ENCODE measurements around the gene NFATC2.

NFATC2 gene

DNA sequence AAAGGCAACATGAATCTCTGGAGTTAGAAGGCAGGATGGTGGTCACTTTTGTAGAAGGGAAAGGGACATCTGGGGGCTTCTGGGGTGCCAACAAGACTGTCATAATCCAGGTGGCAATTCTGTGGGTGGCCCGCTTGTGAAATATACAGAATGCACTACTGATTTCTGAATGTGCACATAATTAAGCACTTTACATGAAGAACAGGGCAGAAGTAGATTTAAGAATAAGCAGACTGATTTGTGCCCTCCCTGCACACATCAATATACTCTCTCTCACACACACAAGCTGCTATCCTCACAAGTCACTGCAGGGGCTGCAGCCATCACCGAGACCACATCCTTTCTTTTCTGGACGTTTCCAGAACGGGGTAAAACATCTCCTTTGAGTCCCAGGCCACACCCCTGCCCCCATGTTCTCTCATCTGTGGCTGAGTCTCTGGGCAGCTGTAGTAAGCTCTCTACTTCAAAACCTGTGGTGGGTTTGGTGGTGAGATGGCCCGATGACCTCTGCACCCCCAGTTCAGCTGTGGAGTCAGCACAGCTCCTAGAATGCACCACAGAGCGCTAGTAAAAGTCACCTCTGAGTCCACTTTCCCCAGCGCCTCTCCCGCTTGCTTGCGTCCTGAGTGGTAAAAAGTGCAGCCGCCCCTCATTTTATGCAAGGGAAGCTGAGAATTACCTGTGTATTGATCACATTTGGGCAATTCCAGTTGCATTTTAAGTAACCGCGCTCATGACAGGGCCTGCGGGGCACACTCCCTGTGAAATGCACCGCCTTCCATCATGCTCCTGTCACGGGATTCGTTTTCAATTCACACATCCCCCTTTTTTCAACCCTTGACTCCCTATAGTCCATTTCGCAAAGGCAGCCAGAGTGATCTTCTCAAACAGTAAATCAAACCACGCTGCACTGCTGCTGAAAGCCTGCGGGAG, 115.5 kb downstream of the NFATC2 start:
- DNase-seq: no peak

DNA sequence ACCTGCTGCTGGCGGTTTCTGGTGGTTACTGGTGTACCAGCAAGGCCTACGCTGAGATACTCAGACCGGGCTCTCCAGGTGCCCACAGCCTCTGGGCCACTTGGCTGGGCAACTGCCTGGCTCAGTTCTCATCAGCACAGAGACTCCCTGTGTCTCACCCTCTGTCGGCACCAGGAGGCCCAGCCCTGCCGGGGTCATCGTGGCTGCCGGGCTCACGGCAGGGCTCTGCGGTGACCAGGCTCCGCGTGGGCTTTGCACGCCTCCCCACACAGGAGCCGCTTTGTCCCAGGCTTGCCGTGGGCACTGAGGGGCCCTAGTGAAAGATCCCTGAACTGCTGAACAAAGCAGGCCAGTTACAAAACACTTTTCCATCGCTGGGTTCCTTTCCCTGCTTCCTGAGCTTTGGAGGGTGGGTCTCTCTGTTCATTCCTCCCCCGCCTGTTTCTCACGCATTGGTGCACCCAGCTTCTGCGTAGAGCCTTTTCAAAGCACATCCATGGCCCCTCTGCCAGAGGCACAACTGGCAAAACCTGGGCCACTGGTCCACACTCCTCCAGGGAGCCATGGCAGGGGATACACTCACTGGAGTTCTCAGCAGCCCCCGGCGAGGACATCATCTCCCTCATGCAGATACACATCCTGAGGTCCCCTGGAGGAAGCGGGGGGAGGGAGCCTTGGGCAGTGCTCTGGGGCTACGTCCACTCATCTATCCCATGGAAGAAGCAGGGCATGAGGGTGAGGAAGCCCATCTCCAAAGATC, 117.0 kb downstream of the NFATC2 start:
- no peak for DNase-seq

DNA sequence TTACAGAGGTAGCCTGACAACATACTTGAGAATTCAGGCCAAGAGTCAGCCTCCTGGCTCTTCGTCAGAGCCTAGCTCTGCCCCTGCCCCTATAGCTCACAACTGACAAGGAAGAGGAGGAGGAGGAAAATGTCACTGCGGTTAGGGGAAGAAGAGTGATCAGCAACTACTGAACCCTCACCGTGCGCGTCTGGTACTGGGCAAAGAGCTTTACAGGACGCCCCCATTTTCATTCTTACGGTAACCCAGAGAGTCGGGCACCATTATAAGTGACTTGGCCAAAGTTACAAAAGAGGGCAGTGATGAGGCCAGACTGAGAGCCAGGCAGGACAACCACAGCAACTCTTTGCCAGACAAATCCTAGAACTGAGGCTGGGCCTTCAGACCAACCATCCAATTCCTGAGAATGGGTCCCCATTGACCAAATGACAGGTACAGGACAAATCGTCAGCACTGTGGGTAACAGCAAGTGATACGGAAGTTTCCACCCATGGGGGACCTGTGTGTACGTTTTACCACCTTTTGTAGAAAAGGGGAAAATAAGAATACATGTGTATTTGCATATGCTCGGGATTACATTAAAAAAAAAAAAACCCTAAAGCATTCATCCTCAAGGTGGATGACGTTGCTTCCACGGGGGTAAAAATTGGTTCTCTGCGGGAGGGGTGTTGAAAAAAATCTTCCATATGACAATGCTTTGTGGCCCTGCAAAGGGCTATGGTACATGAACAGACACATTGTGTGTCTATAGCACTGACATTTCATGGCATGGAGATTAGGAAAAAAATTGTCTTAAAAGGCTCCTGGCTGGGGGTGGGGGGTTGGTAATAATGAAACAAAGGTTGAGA, 118.0 kb downstream of the NFATC2 start:
- no peak for DNase-seq

DNA sequence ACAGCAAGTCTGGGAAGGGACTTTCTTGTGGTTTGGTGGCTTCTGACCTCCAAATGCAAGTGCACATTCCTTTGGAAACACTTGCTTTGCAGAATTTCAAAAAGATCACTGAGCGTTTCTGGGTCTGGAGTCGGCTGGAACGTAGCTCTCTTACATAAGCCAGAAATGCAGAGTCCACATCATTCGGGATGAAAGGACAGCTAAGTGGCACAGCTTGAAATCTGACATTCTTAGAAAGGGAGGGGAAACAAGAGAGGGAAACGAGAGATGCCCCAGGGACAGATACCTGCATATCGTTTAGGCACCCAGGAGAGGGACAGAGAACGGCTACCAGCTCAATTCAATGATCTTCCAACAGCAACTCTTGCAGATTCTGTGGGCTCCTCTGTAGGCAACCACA, 118.7 kb downstream of the NFATC2 start:
- no peak for DNase-seq

DNA sequence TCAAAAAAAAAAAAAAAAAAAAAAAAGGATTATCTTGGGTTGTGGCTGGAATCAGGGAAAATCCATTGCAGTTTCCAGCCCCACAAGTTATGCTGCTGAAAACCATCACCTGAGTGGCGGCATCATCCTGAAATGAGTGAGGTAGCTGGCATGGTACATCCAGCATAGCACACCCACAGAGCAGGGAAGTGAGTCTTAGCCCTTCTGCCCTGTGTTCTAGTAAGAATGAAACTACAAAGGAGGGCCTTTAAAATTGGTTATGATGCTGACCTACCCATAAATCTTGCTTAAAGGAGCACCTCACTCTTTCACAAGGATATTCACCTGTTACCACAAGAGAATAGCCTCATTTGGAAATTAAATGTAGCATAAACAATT, 119.2 kb downstream of the NFATC2 start:
- no peak for DNase-seq

DNA sequence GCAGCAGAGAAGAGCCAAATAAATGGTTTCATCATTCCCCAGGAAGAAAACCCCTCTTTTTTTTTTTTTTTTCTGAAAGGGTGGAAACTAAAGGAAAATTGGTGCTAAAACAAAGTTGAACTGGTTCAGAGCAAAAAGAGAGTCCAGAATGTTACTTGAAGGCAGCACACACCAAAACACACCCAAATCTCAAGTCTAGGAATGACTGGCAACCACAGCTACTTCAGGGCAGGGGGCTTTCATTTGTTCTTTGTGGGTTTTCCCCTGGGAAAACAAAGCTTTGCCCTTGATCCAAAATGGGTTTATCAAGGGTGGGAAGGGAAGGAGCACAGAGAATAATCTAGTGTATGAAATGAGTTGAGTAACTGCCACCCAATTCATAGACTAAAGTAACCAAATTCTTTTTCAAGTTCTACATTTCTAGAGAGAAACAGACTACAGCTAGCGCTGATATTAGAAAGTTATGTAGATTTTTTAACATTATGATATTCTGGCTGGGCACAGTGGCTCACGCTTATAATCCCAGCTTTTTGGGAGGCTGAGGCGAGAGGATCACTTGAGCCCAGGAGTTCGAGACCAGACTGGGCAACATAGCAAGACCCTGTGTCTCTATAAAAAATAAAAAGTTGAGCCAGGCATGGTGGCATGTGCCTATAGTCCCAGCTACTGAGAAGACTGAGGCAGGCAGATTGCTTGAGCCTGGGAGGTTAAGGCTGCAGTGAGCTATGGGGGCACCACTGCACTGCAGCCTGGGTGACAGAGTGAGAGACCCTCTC, 119.8 kb downstream of the NFATC2 start:
- no peak for DNase-seq

DNA sequence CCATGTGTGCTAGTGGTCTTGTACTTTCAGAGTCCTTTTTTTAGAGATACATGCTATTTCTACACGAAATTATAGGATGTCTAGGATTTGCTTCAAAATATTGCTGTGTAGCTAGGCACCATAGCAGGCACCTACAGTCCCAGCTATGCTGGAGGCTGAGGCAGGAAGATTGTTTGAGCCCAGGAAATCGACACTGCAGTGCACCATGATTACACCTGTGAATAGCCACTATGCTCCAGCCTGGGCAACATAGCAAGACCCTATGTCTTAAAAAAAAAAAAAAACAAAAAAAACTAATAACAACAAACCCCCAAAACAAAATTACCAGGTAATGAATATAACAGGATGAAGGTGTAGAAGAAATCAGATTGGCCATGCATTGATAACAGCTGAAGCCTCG, 121.7 kb downstream of the NFATC2 start:
- no peak for DNase-seq

DNA sequence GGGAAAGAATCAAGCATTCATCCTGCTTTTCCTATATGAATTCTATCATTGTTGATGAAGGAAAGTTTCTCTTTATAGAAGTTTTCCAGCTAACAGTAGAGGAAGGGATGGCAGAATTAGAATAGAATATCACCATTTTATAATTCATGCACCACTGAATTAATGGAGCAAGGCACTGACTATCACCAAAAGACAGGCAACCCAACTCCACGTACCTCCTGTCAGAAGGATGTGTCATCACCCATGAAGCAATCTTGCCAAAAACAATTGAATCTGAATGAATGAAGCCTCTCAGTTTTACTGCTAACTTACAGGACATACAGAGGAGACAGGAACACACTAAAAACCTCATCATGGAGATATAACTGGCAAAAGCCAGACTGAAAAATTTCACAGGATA, 122.4 kb downstream of the NFATC2 start:
- DNase-seq: no peak

DNA sequence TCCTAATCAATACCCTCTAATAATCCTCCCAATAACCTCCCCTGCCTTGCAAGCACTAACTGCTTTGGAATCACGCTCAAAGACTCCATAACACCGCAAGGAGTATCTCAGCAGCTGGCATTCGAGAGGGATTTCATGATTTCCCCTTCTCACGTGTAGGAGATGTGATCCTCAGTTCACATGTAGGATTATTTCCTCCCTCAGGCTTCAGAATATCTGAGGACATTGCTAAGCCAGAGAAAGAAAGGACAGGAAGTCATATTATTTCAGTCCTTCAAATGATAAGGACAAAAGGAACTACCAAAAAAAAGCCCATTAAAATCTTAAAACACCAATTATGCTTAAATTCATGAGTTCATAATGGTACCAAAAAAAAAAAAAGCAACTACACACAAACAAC, 122.9 kb downstream of the NFATC2 start:
- no peak for DNase-seq

DNA sequence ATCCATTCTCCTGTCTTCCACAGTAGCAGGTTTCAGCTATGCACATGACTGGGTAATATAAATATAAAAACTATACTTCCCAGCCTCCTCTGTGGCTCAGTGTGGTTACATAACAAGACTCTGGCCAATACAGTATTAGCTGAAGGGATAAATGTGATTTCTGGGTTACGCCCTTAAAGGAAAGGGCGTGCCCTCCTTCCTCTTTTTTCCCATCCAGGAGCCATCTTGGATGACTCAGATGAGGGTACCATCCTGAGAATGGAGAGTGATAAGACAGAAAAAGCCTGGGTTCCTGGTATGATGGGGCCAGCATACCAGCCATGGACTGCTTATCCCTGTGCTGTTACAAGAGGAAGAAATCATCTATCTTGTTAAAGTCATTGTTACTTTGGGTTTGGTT, 123.3 kb downstream of the NFATC2 start:
- no peak for DNase-seq

DNA sequence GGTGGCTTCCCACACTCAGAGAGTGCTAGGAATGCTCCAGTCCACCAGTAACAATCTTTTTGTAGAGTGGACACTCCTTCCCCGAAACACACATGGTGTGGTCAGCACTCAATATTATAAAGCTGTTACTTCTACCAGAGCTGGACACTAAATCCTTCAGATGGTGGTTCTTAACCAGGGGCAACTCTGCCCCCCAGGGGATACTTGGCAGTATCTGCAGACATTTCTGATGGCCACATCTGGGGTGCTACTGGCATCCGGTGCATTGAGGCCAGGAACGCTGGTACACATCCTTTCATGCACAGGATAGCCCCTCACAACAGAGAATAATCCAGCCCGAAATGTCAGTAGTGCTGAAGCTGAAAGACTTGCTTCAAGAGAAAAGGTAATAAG, 124.4 kb downstream of the NFATC2 start:
- DNase-seq: no peak

DNA sequence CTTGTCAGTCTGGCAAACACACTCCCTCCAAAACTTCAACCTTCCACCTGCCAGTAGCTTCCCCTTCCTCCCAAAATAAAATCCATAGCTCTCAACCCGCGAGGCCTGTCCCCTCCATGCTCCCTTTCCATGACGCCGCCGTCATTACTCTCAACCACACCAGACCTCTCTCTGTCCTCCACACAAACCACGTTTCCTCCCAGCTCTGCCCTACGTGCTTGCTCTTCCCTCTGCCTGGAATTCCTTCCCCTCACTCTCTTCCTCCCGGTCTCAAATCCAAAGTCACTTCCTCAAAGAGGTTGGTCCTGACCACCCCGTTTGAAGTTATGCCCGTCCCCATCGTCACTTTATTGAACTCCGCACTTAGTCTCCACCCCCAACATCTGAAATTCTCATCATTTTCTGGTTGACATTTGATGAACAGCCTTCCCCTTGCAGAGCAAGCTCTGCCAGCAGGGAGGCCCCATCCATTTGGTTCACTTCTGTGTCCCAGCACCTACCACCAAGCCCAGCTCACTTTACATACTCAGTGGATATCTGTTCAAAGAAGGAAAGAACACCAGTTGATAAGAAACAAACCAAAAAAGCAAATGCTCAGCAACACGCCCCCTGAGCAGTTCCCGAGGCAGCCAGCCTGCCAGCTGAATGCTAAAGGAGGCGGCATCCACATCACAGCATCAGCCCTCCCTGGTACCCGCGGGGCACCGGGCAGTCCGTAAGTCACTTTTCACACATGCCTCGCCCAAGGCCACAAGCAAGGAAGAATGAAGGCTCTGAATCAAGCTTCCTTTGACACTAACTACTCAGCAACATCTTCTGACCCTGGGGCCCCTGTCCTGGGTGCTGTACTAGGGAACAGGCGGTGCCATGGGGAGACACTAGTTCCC, 125.0 kb downstream of the NFATC2 start:
- DNase-seq: no peak

DNA sequence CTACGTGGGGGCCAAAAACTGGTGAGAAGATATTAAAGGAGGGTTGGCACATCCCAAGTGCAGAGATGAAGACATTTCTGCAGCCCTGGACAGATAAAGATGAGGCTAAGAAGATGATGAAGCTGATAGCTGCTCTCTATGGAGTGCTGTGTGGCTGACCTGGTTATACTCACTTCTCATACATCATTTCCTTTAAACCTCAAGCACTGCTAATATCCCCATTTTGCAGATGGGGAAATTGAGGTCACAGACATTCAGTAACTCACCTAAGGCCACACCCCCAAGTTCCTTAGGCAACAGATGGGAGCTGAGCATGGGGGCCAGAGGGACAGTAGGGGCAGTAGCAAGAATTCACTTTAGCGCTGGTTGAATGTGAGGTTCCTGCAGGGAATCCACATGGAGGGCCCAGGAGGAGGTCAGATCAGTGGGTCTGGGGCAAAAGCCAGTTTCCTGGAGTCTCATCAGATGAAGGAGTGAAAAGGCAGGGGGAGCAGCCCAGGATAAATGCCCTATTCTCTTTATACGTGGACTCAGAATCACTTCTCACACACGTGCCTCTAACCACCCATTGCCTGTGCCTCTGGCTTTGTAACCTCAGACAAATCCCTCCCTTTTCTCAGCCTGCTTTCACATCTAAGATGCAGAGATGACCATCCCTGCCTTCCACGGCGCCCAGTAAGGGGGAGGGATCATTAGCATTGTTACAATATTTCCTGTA, 125.8 kb downstream of the NFATC2 start:
- no peak for DNase-seq

DNA sequence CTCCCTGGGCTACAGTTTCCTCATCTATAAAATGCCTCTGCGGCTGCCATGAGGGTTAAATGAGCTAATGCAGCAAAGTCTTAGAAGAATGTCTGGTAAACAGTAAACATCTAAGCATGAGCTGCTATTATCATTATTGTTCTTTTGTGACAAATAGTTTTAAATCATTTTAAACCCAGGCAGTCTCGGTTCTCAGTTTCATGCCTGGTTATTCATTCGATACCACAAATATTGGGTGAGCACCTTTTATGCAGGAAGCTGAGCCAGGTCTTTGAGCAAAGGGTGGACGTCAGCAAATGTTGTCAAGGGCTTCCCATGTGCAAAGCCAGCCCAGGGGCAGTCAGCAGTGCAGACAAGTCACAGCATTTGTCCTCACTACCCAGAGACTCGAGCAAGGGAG, 128.7 kb downstream of the NFATC2 start:
- no peak for DNase-seq

DNA sequence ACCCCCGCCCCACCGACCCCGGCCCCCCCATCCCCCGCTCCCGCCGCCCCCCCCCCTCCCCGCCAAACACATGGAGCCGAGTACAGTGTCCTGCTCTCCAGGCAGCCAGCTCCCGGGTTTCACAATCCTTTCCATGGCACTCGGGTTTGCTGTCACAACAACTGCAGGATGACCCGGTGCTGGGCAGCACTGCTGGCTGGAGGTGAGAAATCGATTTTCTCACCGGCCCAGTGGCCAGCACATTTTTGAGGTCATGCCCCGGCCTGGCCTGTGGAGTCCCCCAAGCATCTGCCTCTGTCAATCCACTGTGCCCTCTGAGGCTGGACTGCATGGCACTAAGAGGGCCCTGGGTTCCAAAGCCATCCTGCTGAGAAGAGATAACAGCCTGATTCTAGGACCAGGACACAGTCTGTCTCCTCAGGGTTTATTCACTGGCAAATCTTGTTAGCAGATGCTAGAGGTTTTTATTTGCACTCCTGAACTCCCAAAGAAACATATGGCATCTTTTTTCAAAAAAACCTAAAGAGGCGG, 129.5 kb downstream of the NFATC2 start:
- DNase-seq: no peak

DNA sequence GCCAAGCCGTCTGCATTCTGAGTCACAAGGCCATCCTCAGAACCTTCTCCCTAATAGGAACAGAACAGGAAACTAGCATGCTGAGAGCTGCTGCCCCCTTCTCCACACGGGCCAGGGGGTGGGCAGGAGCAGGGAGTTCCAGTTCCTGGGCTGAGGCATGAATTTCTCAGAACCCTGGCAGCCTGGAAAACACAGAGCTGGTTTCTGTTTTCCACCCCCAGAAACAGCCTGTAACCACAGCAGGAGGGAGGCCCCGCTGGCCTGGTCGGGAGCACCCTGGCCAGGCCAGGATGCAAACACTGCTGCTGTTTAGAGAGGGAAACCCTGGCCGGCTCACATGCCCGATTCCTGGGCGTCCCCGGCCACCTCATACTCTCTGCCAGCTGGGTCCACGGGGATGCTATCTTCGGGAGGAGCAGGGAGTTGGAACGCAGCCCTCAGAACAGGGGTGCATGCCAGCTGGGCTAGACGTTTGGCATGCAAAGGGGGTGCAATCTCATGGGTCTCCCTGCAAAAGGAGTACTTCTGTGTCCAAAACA, 130.1 kb downstream of the NFATC2 start:
- no peak for DNase-seq

DNA sequence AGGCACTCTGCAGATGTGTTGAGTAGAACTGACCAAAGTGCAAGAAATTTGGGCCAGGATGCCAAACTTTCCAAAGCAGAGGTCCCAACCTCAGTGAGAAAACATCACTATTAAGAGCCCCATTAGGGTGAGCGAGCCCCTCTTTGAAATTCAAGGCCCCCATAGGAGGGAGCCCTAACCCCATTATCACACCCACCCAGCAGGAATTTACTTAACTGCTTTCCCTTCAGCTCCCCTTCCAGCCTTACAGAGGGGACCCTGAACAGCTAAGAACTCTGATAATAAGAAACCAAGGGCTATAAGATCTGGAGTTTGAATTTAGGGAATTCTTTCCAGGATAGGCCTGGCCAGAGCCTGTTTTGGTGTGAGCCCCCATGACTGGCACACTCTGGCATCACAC, 130.6 kb downstream of the NFATC2 start:
- DNase-seq: no peak

DNA sequence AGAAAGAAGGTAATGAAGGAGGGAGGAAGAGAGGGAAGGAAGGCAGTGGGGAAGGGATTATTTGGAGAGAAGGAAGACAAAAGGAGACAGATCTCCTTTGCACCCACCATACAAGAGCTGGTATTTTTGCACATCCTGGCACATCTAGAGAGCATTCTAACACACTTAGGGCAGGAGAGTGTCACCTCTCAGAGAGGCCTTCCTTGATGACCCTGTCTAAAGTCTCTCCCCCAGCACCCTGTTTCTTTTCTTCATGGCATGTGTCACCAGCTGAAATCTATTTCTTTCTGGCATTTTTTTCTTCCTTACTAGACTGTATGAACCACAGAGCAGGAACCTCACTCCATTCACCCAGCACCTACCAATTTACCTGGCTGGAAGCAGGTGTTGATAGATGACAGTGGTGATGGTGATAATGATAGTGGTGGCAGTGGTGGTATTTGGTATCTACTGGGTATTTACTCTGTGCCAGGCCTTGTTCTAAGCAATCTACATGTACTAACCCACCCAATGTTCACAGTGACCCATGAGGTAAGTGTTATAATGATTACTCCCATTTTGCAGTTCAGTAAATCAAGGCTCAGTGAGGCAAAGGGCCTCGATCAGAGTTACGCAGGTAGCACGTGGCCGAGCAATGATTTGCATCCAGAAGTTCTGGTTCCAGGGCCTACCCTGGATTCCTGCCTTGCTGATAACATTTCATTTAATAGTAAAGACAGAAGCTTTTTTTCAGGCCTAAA, 131.8 kb downstream of the NFATC2 start:
- no peak for DNase-seq

DNA sequence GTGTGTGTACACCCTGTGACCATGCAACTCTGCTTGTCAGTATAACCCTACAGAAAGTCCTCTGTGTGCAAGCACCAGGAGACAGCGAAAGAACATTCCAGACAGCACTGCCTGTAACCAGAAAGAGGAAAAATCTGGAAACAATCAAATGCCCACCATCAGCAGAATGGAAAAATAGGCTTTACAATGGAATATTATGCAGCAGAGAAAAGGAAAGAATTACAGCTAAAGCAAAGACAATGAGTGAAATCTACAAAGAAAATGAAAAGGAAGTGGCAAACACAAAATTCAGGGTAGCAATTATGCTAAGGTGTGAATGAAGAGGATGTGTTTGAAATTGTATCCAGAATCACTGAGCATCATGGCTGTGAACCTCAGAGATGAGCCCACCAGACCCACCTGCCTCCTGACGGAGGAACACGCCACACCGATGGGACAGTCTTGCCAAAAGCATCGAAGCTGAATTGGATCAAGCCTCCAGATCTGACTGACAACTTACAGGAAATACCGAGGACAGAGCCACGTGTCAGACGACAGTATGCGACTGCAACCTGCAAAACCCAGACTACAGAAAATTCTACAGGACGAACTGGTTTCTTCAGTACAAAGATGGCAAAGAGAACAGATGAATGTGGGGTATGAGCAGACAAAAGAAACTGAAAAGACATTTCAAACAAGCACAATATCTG, 133.2 kb downstream of the NFATC2 start:
- DNase-seq: no peak
